Superior temporal gyrus (tissue), 1 donor: Measurements from ENCODE around the gene TRNT1.

Source experiments
- DNase-seq: peaks from one replicate; pipeline ENCODE4 v3.0.0-alpha.2; 2016; ENCODE audit errors: extremely low spot score

The TRNT1 gene

GRCh38 chr3:3178498-3179328, 52.0 kb downstream of the TRNT1 start:
- no peak for DNase-seq

- DNase-seq: peak; percentile 92
Observed at GRCh38 chr3:3179407-3180094, 52.8 kb downstream of the TRNT1 start, which contains the start of gene CRBN. CRBN (minus strand) TSS chr3:3179691; CDS start chr3:3179687, 4 bp downstream.

- no peak for DNase-seq
Observed at GRCh38 chr3:3180456-3180855, 53.7 kb downstream of the TRNT1 start.

GRCh38 chr3:3184876-3185275, 58.1 kb downstream of the TRNT1 start:
- no peak for DNase-seq

- no peak for DNase-seq
Observed at GRCh38 chr3:3189102-3189727, 62.5 kb downstream of the TRNT1 start.

GRCh38 chr3:3189961-3190360, 63.2 kb downstream of the TRNT1 start:
- DNase-seq: no peak

- no peak for DNase-seq
Observed at GRCh38 chr3:3191675-3192285, 65.0 kb downstream of the TRNT1 start.

- no peak for DNase-seq
Observed at GRCh38 chr3:3192286-3192675, 65.5 kb downstream of the TRNT1 start.

GRCh38 chr3:3194861-3195260, 68.1 kb downstream of the TRNT1 start:
- DNase-seq: no peak

GRCh38 chr3:3196148-3196861, 69.6 kb downstream of the TRNT1 start:
- peak; percentile 35 for DNase-seq
